ENCODE measurements around the gene TRMT2A.

TRMT2A gene

GRCh38 chr22:20146777-20147176, 29.8 kb upstream of the TRMT2A start:
- no peak for TF ChIP-seq TCF4 (CRISPR knock-in tag; IDR thresholded peaks at IDR 0.05; ENCODE audit: borderline replicate concordance)
- no peak for TF ChIP-seq BACH2 (CRISPR knock-in tag; IDR thresholded peaks at IDR 0.05; ENCODE audit: borderline replicate concordance)
- TF ChIP-seq PATZ1 (CRISPR knock-in tag; IDR thresholded peaks at IDR 0.05; ENCODE audit: borderline replicate concordance), result no peak
- no peak for TF ChIP-seq PPARA (CRISPR knock-in tag; IDR thresholded peaks at IDR 0.05; ENCODE audit: borderline replicate concordance)
- no peak for ATAC-seq

- TF ChIP-seq CREB5 (CRISPR knock-in tag; IDR thresholded peaks at IDR 0.05; ENCODE audit: low read depth) (no peak), BACH2 (CRISPR knock-in tag; IDR thresholded peaks at IDR 0.05; ENCODE audit: borderline replicate concordance) (no peak), ARNTL (CRISPR knock-in tag; IDR thresholded peaks at IDR 0.05; ENCODE audit: borderline replicate concordance, low read depth) (no peak), ZNF565 (CRISPR knock-in tag; conservative IDR thresholded peaks at IDR 0.05; ENCODE audit: low read depth) (no peak), RARB (CRISPR knock-in tag; IDR thresholded peaks at IDR 0.05) (no peak), CSDC2 (CRISPR knock-in tag; IDR thresholded peaks at IDR 0.05) (no peak)
- no peak for ATAC-seq
These were observed 28.8 kb upstream of the TRMT2A start for GRCh38 chr22:20145832-20146223.

- TF ChIP-seq POU6F1 (CRISPR knock-in tag; IDR thresholded peaks at IDR 0.05; ENCODE audit: borderline replicate concordance, low read depth) (no peak), ESRRG (CRISPR knock-in tag; IDR thresholded peaks at IDR 0.05) (no peak), RARB (CRISPR knock-in tag; IDR thresholded peaks at IDR 0.05) (no peak)
- ATAC-seq, result no peak
These were observed 28.3 kb upstream of the TRMT2A start for GRCh38 chr22:20145206-20145831.

- no peak for TF ChIP-seq SNAI2 (CRISPR knock-in tag; IDR thresholded peaks at IDR 0.05)
- no peak for TF ChIP-seq PPARA (CRISPR knock-in tag; IDR thresholded peaks at IDR 0.05; ENCODE audit: borderline replicate concordance)
- TF ChIP-seq ARNTL (CRISPR knock-in tag; IDR thresholded peaks at IDR 0.05; ENCODE audit: borderline replicate concordance, low read depth), result no peak
- no peak for TF ChIP-seq TSHZ2 (CRISPR knock-in tag; IDR thresholded peaks at IDR 0.05)
- TF ChIP-seq POU6F1 (CRISPR knock-in tag; IDR thresholded peaks at IDR 0.05; ENCODE audit: borderline replicate concordance, low read depth), result no peak
- TF ChIP-seq ZFP30 (CRISPR knock-in tag; IDR thresholded peaks at IDR 0.05), result no peak
- TF ChIP-seq ZNF565 (CRISPR knock-in tag; conservative IDR thresholded peaks at IDR 0.05; ENCODE audit: low read depth), result no peak
- no peak for TF ChIP-seq TCF4 (CRISPR knock-in tag; IDR thresholded peaks at IDR 0.05; ENCODE audit: borderline replicate concordance)
- no peak for TF ChIP-seq PATZ1 (CRISPR knock-in tag; IDR thresholded peaks at IDR 0.05; ENCODE audit: borderline replicate concordance)
- TF ChIP-seq CREB5 (CRISPR knock-in tag; IDR thresholded peaks at IDR 0.05; ENCODE audit: low read depth), result no peak
- no peak for TF ChIP-seq BACH2 (CRISPR knock-in tag; IDR thresholded peaks at IDR 0.05; ENCODE audit: borderline replicate concordance)
- TF ChIP-seq CSRNP3 (CRISPR knock-in tag; IDR thresholded peaks at IDR 0.05), result no peak
- TF ChIP-seq CSDC2 (CRISPR knock-in tag; IDR thresholded peaks at IDR 0.05), result no peak
- no peak for TF ChIP-seq ZNF70 (CRISPR knock-in tag; IDR thresholded peaks at IDR 0.05)
- TF ChIP-seq GLIS3 (CRISPR knock-in tag; IDR thresholded peaks at IDR 0.05), result no peak
- no peak for ATAC-seq
These were observed 27.0 kb upstream of the TRMT2A start for GRCh38 chr22:20143883-20144665.
